ENCODE measurements around the gene ITSN1. TPM values are rescaled to one million over a fixed set of nuclear protein-coding genes. Genes with fewer than 3 reads are reported as not detected.

The ITSN1 gene
- total and polyA plus RNA-seq, 2 of the 13 experiments (the other 11 are each of a cell fraction or from before 2014, with no cell fraction given), result 26.1 to 33.8 TPM

- no peak for TF ChIP-seq ZNF710 (CRISPR knock-in tag; IDR thresholded peaks at IDR 0.05; ENCODE audit: borderline replicate concordance)
- TF ChIP-seq ZHX2 (IDR thresholded peaks at IDR 0.05; ENCODE audit: low read depth), result no peak
- no peak for TF ChIP-seq ZHX2 (CRISPR knock-in tag; IDR thresholded peaks at IDR 0.05; ENCODE audit: borderline replicate concordance)
- TF ChIP-seq ZNF292 (CRISPR knock-in tag; IDR thresholded peaks at IDR 0.05; ENCODE audit: borderline replicate concordance, low read depth), result no peak
These were observed 294.8 kb downstream of the ITSN1 start (continued) for GRCh38 chr21:33937146-33937545.

GRCh38 chr21:33937931-33938339 lies 295.6 kb downstream of the ITSN1 start:
- Histone ChIP-seq H3K4me2 (ENCODE audit: low read depth, low read length) (peak overlapping the region; percentile 33; the same call in 1 of the 2 replicates), H3K79me2 (ENCODE audit: insufficient read depth, low read length) (no peaks in the 10 kb centered on the region), H3K9ac (ENCODE audit: insufficient read depth, low read depth, low read length) (no peak overlapping the region), H3K27me3 (ENCODE audit: control insufficient read depth in 1 of 2, insufficient read depth in 2 of 2, low read length in 2 of 2) (no peaks in the 10 kb centered on the region), H3K9me3 (ENCODE audit: low read length) (no peaks in the 10 kb centered on the region), H2AFZ (ENCODE audit: low read length) (no peak overlapping the region), H4K20me1 (ENCODE audit: insufficient read depth, low read length) (no peaks in the 10 kb centered on the region), H3K4me1 (ENCODE audit: insufficient read depth, low read length) (peaks cover 8% of the 10 kb centered on the region; the same call in 1 of the 2 replicates), H3K27ac (ENCODE audit: extremely low read length, insufficient read depth, low read length) (no peak overlapping the region), H3K36me3 (replicated peaks in 1 of 2; ENCODE audit: control insufficient read depth in 1 of 2, insufficient read depth in 2 of 2, low read length in 2 of 2) (no peaks in the 10 kb centered on the region), H3K4me3 (replicated peaks in 1 of 3; ENCODE audit: insufficient read depth in 1 of 3, low read depth in 2 of 3, low read length in 3 of 3) (no peak overlapping the region)
- ChIA-PET POLR2A (interaction anchor here (1.4 kb wide), 1 partner anchor 10 kb away, joined by 5 read pairs; no protein-coding TSS in a partner anchor), CTCF (ENCODE audit: low intra/inter-chr PET ratio, low total read pairs) (no interaction called here)
- intact Hi-C loops (cut with micrococcal nuclease; ENCODE audit: unreplicated experiment) (no loop called here), in situ Hi-C loops (cut with HindIII; ENCODE audit: extremely low pct_ligation_motif_present, low pct_unique_long_range_greater_than_20kb) (no loop called here)
- DNase-seq (ENCODE audit: low spot score), result no peak
- FAIRE-seq, result no peak
- 43% methylated on average over 13 of the region's 14 CpGs for WGBS (ENCODE audit: low lambda C conversion rate)
- no TSS peak for BruUV-seq (replicated peaks)
- no peak; the same call in 2 of the 3 replicates for ATAC-seq
- TF ChIP-seq ZNF10 (CRISPR knock-in tag; IDR thresholded peaks at IDR 0.05; ENCODE audit: borderline replicate concordance, low read depth) (no peak), MED13 (CRISPR knock-in tag; IDR thresholded peaks at IDR 0.05) (no peak), ZFY (CRISPR knock-in tag; IDR thresholded peaks at IDR 0.05) (no peak), FOSL1 (CRISPR knock-in tag; IDR thresholded peaks at IDR 0.05; ENCODE audit: borderline replicate concordance) (no peak), TMF1 (CRISPR knock-in tag; IDR thresholded peaks at IDR 0.05; ENCODE audit: low read depth) (no peak), ZNF160 (CRISPR knock-in tag; IDR thresholded peaks at IDR 0.05) (no peak), NKX3-1 (CRISPR knock-in tag; IDR thresholded peaks at IDR 0.05) (no peak), ZMYM4 (CRISPR knock-in tag; IDR thresholded peaks at IDR 0.05) (no peak), LBX2 (CRISPR knock-in tag; IDR thresholded peaks at IDR 0.05; ENCODE audit: borderline replicate concordance) (no peak), GRHL1 (CRISPR knock-in tag; conservative IDR thresholded peaks at IDR 0.05) (no peak)
